ENCODE results near the gene CYP3A5.

DNA sequence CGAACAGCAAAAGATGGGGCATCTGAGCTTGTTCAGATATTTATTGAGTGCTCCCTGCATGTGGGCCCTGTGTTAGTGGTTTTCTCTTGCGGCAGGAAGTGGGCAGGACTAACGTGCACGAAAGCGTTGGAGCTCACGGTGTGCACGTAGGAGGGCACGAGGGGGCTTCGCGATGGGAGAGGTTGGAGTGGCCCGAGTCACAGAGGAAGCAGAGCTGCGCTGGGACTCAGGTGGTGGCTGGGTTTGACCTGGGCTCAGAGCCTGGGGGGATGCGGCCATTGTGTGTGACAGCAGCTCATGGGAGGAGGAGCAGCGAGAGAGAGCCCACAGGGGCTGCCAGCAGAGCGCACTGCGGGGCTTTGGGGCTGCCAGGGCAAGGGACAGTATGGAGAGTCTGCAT lies 55.3 kb downstream of the CYP3A5 start:
- TF ChIP-seq TAF1 (IDR thresholded peaks at IDR 0.05; ENCODE audit: low read depth) (no peak), EP300 (IDR thresholded peaks at IDR 0.05; ENCODE audit: borderline replicate concordance) (no peak), RAD21 (IDR thresholded peaks at IDR 0.05; ENCODE audit: low read depth) (no peak), CREB1 (IDR thresholded peaks at IDR 0.05; ENCODE audit: low read depth) (no peak), EGR1 (IDR thresholded peaks at IDR 0.05) (no peak)
- TF ChIP-seq, protein P1, sequence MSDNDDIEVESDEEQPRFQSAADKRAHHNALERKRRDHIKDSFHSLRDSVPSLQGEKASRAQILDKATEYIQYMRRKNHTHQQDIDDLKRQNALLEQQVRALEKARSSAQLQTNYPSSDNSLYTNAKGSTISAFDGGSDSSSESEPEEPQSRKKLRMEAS (IDR thresholded peaks at IDR 0.05), result no peak
- TF ChIP-seq, protein P2, sequence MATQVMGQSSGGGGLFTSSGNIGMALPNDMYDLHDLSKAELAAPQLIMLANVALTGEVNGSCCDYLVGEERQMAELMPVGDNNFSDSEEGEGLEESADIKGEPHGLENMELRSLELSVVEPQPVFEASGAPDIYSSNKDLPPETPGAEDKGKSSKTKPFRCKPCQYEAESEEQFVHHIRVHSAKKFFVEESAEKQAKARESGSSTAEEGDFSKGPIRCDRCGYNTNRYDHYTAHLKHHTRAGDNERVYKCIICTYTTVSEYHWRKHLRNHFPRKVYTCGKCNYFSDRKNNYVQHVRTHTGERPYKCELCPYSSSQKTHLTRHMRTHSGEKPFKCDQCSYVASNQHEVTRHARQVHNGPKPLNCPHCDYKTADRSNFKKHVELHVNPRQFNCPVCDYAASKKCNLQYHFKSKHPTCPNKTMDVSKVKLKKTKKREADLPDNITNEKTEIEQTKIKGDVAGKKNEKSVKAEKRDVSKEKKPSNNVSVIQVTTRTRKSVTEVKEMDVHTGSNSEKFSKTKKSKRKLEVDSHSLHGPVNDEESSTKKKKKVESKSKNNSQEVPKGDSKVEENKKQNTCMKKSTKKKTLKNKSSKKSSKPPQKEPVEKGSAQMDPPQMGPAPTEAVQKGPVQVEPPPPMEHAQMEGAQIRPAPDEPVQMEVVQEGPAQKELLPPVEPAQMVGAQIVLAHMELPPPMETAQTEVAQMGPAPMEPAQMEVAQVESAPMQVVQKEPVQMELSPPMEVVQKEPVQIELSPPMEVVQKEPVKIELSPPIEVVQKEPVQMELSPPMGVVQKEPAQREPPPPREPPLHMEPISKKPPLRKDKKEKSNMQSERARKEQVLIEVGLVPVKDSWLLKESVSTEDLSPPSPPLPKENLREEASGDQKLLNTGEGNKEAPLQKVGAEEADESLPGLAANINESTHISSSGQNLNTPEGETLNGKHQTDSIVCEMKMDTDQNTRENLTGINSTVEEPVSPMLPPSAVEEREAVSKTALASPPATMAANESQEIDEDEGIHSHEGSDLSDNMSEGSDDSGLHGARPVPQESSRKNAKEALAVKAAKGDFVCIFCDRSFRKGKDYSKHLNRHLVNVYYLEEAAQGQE (IDR thresholded peaks at IDR 0.05; ENCODE audit: low read depth), result no peak

All from Ishikawa (cell line).